Right lobe of liver (tissue), 4 donors: ENCODE results near the gene C20orf204.

Experiments
- POLR2A ChIP-seq: fragments of 450-650 bp; IDR thresholded peaks from one replicate; pipeline ENCODE4 v1.6.1; 2017; ENCODE audit warnings: antibody characterized with exemption, mild to moderate bottlenecking
- TF ChIP-seq, protein P1 (sequence below), 4 donors: fragments of 200-600 bp in 3 of 4; fragments of 450-650 bp in 1 of 4; IDR thresholded peaks; one replicate each; pipeline versions ENCODE4 v1.5.1 to v1.8.0; 2016 to 2022; ENCODE audit warnings: antibody characterized with exemption in 4 of 4, mild to moderate bottlenecking in 2 of 4
- donor health status: DM: no; HTN: no; CAD: no.
- donor health status: DM: no; HTN: no; CAD: no.
- donor health status: DM: no; HTN: yes; CAD: no.

DNA sequence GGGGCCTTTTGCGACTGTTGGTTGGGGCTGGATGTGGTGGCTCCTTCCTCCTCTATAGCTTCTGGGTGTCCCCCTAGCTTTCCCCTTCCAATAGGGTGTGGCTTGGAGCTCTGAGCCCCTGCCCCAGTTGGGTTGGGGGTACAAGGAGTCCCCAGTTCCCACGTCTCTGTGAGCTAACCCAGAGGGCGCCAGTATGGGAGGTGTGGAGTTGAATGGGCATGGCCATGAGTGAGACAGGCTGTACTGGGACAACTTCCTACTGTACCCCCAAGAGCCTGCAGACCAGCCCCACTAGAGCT, 1.2 kb downstream of the C20orf204 start:
- TF ChIP-seq, protein P1, sequence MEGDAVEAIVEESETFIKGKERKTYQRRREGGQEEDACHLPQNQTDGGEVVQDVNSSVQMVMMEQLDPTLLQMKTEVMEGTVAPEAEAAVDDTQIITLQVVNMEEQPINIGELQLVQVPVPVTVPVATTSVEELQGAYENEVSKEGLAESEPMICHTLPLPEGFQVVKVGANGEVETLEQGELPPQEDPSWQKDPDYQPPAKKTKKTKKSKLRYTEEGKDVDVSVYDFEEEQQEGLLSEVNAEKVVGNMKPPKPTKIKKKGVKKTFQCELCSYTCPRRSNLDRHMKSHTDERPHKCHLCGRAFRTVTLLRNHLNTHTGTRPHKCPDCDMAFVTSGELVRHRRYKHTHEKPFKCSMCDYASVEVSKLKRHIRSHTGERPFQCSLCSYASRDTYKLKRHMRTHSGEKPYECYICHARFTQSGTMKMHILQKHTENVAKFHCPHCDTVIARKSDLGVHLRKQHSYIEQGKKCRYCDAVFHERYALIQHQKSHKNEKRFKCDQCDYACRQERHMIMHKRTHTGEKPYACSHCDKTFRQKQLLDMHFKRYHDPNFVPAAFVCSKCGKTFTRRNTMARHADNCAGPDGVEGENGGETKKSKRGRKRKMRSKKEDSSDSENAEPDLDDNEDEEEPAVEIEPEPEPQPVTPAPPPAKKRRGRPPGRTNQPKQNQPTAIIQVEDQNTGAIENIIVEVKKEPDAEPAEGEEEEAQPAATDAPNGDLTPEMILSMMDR (IDR thresholded peaks at IDR 0.05) = no peak
- TF ChIP-seq POLR2A = no peak
